Gastroesophageal sphincter (tissue), 3 donors: ENCODE results near the gene LYVE1.

Experiments
- CTCF ChIP-seq, 4 experiments: fragments of 200-600 bp in 2 of 4; fragments of 450-650 bp in 2 of 4; sonication (generic) in 1 of 4; IDR thresholded peaks; one replicate each; pipeline ENCODE4 v1.5.1; 2017 to 2019; ENCODE audit warnings: antibody characterized with exemption in 4 of 4, mild to moderate bottlenecking in 2 of 4, moderate library complexity in 2 of 4
- EP300 ChIP-seq: sonication (generic); formaldehyde crosslinking; IDR thresholded peaks from one replicate; pipeline ENCODE4 v1.6.1; 2017; ENCODE audit warnings: antibody characterized with exemption, mild to moderate bottlenecking
- POLR2A ChIP-seq, 2 donors: fragments of 450-650 bp; IDR thresholded peaks; one replicate each; pipeline ENCODE4 v1.6.1; 2017; ENCODE audit warnings: antibody characterized with exemption in 2 of 2, mild to moderate bottlenecking in 2 of 2, moderate library complexity in 1 of 2
- POLR2AphosphoS5 ChIP-seq: sonication (generic); formaldehyde crosslinking; IDR thresholded peaks from one replicate; pipeline ENCODE4 v1.6.1; 2017; ENCODE audit warnings: antibody characterized with exemption

- TF ChIP-seq EP300 (no peak), CTCF (IDR thresholded peaks at IDR 0.05) (no peak), POLR2A (IDR thresholded peaks at IDR 0.05) (no peak), POLR2AphosphoS5 (no peak)
These were observed 25.7 kb downstream of the LYVE1 start for GRCh38 chr11:10542776-10543175.
